Measurements from ENCODE around the gene IDH3B. TPM values are rescaled to one million over a fixed set of nuclear protein-coding genes. Genes with fewer than 3 reads are reported as not detected.

The IDH3B gene
- total and polyA plus RNA-seq, 10 donors, result 59.4 to 105 (median 84.7) TPM

DNA sequence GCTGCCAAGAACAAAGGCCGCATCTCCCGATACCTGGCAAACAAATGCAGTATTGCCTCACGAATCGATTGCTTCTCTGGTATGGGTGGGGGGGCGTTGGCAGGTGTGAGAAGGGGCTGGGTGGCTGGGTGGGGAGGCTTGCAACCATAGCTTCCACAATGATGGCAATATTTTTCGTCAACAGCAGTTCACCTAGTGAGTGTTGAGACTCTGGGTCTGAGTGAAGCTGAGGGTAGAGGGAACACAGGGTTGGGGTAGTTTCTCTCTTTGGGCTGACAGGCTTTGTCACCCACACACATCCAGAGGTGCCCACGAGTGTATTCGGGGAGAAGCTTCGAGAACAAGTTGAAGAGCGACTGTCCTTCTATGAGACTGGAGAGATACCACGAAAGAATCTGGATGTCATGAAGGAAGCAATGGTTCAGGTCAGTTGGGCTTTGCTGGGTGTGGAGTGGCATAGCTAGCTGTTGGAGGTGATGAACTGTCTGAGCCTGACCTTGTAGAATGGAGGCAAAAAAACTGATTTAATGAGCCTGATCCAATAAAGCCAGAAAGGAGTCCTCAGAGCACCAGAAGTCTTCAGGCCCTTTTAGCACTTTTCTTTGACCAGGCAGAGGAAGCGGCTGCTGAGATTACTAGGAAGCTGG lies 7.4 kb downstream of the IDH3B start:
- WGBS, 5 donors, result 88 to 95% (median 92%) methylated on average over 12 of the region's 12 CpGs
- intact Hi-C loops (cut with DNase I; ENCODE audit: low total_unique reads), result no loop called here

DNA sequence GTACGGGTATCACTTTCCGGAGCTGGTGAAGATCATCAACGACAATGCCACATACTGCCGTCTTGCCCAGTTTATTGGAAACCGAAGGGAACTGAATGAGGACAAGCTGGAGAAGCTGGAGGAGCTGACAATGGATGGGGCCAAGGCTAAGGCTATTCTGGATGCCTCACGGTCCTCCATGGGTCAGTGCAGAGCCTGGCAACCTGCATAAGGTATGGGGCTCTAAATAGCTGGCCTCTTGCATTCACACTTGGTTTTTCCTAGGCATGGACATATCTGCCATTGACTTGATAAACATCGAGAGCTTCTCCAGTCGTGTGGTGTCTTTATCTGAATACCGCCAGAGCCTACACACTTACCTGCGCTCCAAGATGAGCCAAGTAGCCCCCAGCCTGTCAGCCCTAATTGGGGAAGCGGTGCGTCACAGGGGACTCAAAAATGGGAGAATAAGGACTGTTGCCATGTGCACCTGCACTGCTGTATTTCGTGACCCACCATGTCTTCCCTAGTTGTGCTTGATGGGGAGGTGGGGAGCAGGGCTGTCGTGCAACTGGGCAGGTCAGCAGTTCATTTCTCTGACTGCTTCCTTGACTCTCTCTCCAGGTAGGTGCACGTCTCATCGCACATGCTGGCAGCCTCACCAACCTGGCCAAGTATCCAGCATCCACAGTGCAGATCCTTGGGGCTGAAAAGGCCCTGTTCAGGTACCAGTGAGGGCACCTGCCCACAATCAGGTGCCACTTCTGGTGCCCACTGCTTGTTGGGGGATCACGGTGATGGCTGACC lies 8.5 kb downstream of the IDH3B start:
- no peak for DNase-seq
- H3K4me3 ChIP-seq, result no peak overlapping the region
- intact Hi-C loops (cut with DNase I; ENCODE audit: low total_unique reads), result no loop called here
- peaks cover 17 to 62% (median 32%) of the 10 kb centered on the region in 6 donors for H3K4me1 ChIP-seq
- H3K36me3 ChIP-seq, result peaks cover 7 to 70% (median 65%) of the 10 kb centered on the region in 6 donors
- TF ChIP-seq POLR2A (IDR thresholded peaks at IDR 0.05) (no peak), POLR2AphosphoS5 (IDR thresholded peaks at IDR 0.05) (peak in 1 of 3 donors; percentile 25)
- TF ChIP-seq, protein P1, sequence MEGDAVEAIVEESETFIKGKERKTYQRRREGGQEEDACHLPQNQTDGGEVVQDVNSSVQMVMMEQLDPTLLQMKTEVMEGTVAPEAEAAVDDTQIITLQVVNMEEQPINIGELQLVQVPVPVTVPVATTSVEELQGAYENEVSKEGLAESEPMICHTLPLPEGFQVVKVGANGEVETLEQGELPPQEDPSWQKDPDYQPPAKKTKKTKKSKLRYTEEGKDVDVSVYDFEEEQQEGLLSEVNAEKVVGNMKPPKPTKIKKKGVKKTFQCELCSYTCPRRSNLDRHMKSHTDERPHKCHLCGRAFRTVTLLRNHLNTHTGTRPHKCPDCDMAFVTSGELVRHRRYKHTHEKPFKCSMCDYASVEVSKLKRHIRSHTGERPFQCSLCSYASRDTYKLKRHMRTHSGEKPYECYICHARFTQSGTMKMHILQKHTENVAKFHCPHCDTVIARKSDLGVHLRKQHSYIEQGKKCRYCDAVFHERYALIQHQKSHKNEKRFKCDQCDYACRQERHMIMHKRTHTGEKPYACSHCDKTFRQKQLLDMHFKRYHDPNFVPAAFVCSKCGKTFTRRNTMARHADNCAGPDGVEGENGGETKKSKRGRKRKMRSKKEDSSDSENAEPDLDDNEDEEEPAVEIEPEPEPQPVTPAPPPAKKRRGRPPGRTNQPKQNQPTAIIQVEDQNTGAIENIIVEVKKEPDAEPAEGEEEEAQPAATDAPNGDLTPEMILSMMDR (IDR thresholded peaks at IDR 0.05 in 8 of 11, conservative IDR thresholded peaks at IDR 0.05 in 3 of 11), result no peak
- no peaks in the 10 kb centered on the region for H3K9me3 ChIP-seq
- H3K27me3 ChIP-seq (replicated peaks in 1 of 7), result no peaks in the 10 kb centered on the region
- peak overlapping the region in 1 of 8 donors; percentile 21 for H3K27ac ChIP-seq
- WGBS, 5 donors, result 88 to 93% (median 92%) methylated on average over 16 to 17 of the region's 17 CpGs

More for the DNA sequence above, 7.4 kb downstream of the IDH3B start:
- Histone ChIP-seq H3K27me3 (replicated peaks in 1 of 7) (no peaks in the 10 kb centered on the region), H3K4me1 (peaks cover 11 to 52% (median 25%) of the 10 kb centered on the region in 6 donors), H3K4me3 (no peak overlapping the region), H3K36me3 (peaks cover 7 to 81% (median 74%) of the 10 kb centered on the region in 6 donors), H3K9me3 (no peaks in the 10 kb centered on the region), H3K27ac (no peak overlapping the region)
- TF ChIP-seq POLR2A (IDR thresholded peaks at IDR 0.05) (no peak), POLR2AphosphoS5 (IDR thresholded peaks at IDR 0.05) (no peak)
- TF ChIP-seq, protein P1 (IDR thresholded peaks at IDR 0.05 in 8 of 11, conservative IDR thresholded peaks at IDR 0.05 in 3 of 11), result no peak
- no peak for DNase-seq

DNA sequence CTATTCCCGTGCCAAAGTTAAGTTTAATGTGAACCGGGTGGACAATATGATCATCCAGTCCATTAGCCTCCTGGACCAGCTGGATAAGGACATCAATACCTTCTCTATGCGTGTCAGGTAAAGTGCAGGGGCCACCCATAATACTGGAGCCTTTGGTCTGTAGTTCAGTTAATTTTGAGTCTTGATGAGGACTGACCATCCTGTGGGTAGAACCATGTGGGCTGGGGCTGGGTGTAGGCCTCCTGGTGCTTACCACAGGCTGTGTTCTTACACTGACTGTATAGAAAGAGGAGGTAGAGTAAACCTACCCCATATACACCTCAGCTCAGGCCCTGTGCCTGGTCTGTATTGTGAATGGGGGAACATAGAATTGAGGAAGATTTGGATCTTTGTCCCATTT lies 9.2 kb downstream of the IDH3B start:
- Histone ChIP-seq H3K4me1 (peaks cover 17 to 69% (median 32%) of the 10 kb centered on the region in 6 donors), H3K36me3 (peaks cover 7 to 63% (median 58%) of the 10 kb centered on the region in 6 donors), H3K9me3 (no peaks in the 10 kb centered on the region), H3K4me3 (no peak overlapping the region), H3K27ac (peak overlapping the region in 1 of 8 donors; percentile 91), H3K27me3 (replicated peaks in 1 of 7) (no peaks in the 10 kb centered on the region)
- DNase-seq, result no peak
- TF ChIP-seq, protein P1 (IDR thresholded peaks at IDR 0.05 in 8 of 11, conservative IDR thresholded peaks at IDR 0.05 in 3 of 11), result no peak
- no peak for TF ChIP-seq POLR2AphosphoS5 (IDR thresholded peaks at IDR 0.05)
- TF ChIP-seq POLR2A (IDR thresholded peaks at IDR 0.05), result no peak
- 73 to 93% (median 89%) methylated on average over 3 of the region's 3 CpGs for WGBS, 5 donors
- intact Hi-C loops (cut with DNase I; ENCODE audit: low total_unique reads), result no loop called here

DNA sequence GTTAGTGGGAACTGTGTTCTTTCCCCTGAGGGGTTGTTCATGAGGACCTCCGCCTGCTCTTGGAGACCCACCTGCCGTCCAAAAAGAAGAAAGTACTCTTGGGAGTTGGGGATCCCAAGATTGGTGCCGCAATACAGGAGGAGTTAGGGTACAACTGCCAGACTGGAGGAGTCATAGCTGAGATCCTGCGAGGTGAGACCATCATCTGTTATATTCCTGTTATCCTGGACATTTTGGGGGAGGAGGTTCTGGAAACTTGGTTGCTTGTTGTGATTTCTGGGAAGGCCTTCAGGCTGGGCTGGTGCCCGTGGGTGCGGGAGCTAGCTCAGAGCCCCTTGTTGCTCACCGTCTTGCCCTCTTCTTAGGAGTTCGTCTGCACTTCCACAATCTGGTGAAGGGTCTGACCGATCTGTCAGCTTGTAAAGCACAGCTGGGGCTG lies 9.6 kb downstream of the IDH3B start:
- intact Hi-C loops (cut with DNase I; ENCODE audit: low total_unique reads), result no loop called here
- TF ChIP-seq POLR2AphosphoS5 (IDR thresholded peaks at IDR 0.05) (no peak), POLR2A (IDR thresholded peaks at IDR 0.05) (no peak)
- TF ChIP-seq, protein P1 (IDR thresholded peaks at IDR 0.05 in 8 of 11, conservative IDR thresholded peaks at IDR 0.05 in 3 of 11), result no peak
- no peaks in the 10 kb centered on the region for H3K27me3 ChIP-seq (replicated peaks in 1 of 7)
- H3K36me3 ChIP-seq, result peaks cover 7 to 59% (median 54%) of the 10 kb centered on the region in 6 donors
- peak overlapping the region in 3 of 8 donors; percentile 98 to 100 (median 99) for H3K4me3 ChIP-seq
- H3K9me3 ChIP-seq, result no peaks in the 10 kb centered on the region
- DNase-seq, result no peak
- H3K27ac ChIP-seq, result peak overlapping the region in 2 of 8 donors; percentile 6 to 91
- 76 to 85% (median 79%) methylated on average over 9 of the region's 9 CpGs for WGBS, 5 donors
- H3K4me1 ChIP-seq, result peaks cover 17 to 69% (median 32%) of the 10 kb centered on the region in 6 donors
